Measurements from ENCODE around the gene RABGGTA. TPM values are rescaled to one million over a fixed set of nuclear protein-coding genes. Genes with fewer than 3 reads are reported as not detected.

Gene RABGGTA
- total and polyA plus RNA-seq, 9 of the 15 experiments (the other 6 are each of a cell fraction or from before 2014, with no cell fraction given): 4.5 to 24.2 (median 15.5) TPM

GRCh38 chr14:24271134-24271833, at the start of gene RABGGTA (continued):
- no peak for TF ChIP-seq IFI16 (CRISPR knock-in tag; IDR thresholded peaks at IDR 0.05)
- no peak for TF ChIP-seq ZNF518B (CRISPR knock-in tag; IDR thresholded peaks at IDR 0.05)
- TF ChIP-seq GTF2A2 (tag; IDR thresholded peaks at IDR 0.05): no peak
- TF ChIP-seq ZNF551 (CRISPR knock-in tag; IDR thresholded peaks at IDR 0.05): no peak
- no peak for TF ChIP-seq HNRNPH1 (optimal IDR thresholded peaks at IDR 0.05; ENCODE audit: low read depth, low read length)
- TF ChIP-seq KLF10 (CRISPR knock-in tag; IDR thresholded peaks at IDR 0.05): no peak
- no peak for TF ChIP-seq RBM15 (IDR thresholded peaks at IDR 0.05; ENCODE audit: insufficient read depth, low read length)
- no peak for TF ChIP-seq NR2F6 (CRISPR knock-in tag; IDR thresholded peaks at IDR 0.05)
- TF ChIP-seq POLR3A (IDR thresholded peaks at IDR 0.05; ENCODE audit: borderline replicate concordance, extremely low read depth, insufficient read depth, insufficient read length): no peak
- no peak for TF ChIP-seq DIDO1 (tag; IDR thresholded peaks at IDR 0.05; ENCODE audit: low read depth)
- TF ChIP-seq RB1 (IDR thresholded peaks at IDR 0.05; ENCODE audit: low read depth): peak; percentile 95
- peak; percentile 79 to 91 for TF ChIP-seq E2F6 (IDR thresholded peaks at IDR 0.05; ENCODE audit: borderline replicate concordance in 1 of 2, extremely low read depth in 1 of 2, insufficient read depth in 1 of 2, insufficient read length in 1 of 2, low read depth in 1 of 2, low read length in 1 of 2, poor library complexity in 1 of 2, severe bottlenecking in 1 of 2)
- TF ChIP-seq NCOA2 (IDR thresholded peaks at IDR 0.05; ENCODE audit: partially characterized antibody in 2 of 2): no peak
- no peak for TF ChIP-seq ZNF280A (IDR thresholded peaks at IDR 0.05; ENCODE audit: low read depth, partially characterized antibody)
- TF ChIP-seq NCOA1 (IDR thresholded peaks at IDR 0.05; ENCODE audit: low read depth): no peak
- no peak for TF ChIP-seq FOXA3 (CRISPR knock-in tag; conservative IDR thresholded peaks at IDR 0.05 in 1 of 2, IDR thresholded peaks at IDR 0.05 in 1 of 2)
- TF ChIP-seq USF1 (CRISPR knock-in tag; IDR thresholded peaks at IDR 0.05): no peak
- TF ChIP-seq NR0B1 (IDR thresholded peaks at IDR 0.05; ENCODE audit: partially characterized antibody): no peak

Data from K562 (cell line).